NCI-H69 (cell line): ENCODE data around the gene PACSIN2.
"Not testable (repeated sequence)": the region's sequence is repeated elsewhere in the genome, so short reads cannot be mapped to it uniquely, and the experiment has no call there.

Source experiments
- DNase-seq: peaks from one replicate; lab custom pipeline; 2025; lab: John Stamatoyannopoulos, UW

Gene PACSIN2

GRCh38 chr22:43012390-43012789 is 2.6 kb downstream of the PACSIN2 start:
- no peak for DNase-seq

- no peak for DNase-seq
Observed at GRCh38 chr22:43011079-43011478, 3.9 kb downstream of the PACSIN2 start.

GRCh38 chr22:43009444-43009843 is 5.5 kb downstream of the PACSIN2 start:
- DNase-seq, result no peak

GRCh38 chr22:43008921-43009320 is 6.0 kb downstream of the PACSIN2 start:
- DNase-seq, result no peak

- no peak for DNase-seq
Observed at GRCh38 chr22:43008509-43008908, 6.4 kb downstream of the PACSIN2 start.

- peak; percentile 33 for DNase-seq
Observed at GRCh38 chr22:43007519-43008102, 7.3 kb downstream of the PACSIN2 start.

- DNase-seq, result peak; percentile 19
Observed at GRCh38 chr22:43006753-43007152, 8.2 kb downstream of the PACSIN2 start.

- no peak for DNase-seq
Observed at GRCh38 chr22:43006016-43006505, 8.9 kb downstream of the PACSIN2 start.

GRCh38 chr22:43005106-43005505 is 9.8 kb downstream of the PACSIN2 start:
- peak; percentile 40 for DNase-seq

- peak; percentile 31 for DNase-seq
Observed at GRCh38 chr22:43004362-43005035, 10.4 kb downstream of the PACSIN2 start.

- DNase-seq, result no peak
Observed at GRCh38 chr22:43002202-43002586, 12.8 kb downstream of the PACSIN2 start.

GRCh38 chr22:43001271-43002201 is 13.4 kb downstream of the PACSIN2 start:
- DNase-seq, result no peak

- no peak for DNase-seq
Observed at GRCh38 chr22:43000441-43001175, 14.3 kb downstream of the PACSIN2 start.

GRCh38 chr22:42997582-42998090 is 17.3 kb downstream of the PACSIN2 start:
- no peak for DNase-seq

GRCh38 chr22:42996646-42997365 is 18.1 kb downstream of the PACSIN2 start:
- DNase-seq, result no peak

GRCh38 chr22:42995654-42996053 is 19.3 kb downstream of the PACSIN2 start:
- not testable (repeated sequence) for DNase-seq

GRCh38 chr22:42994917-42995562 is 19.9 kb downstream of the PACSIN2 start:
- DNase-seq, result peak; percentile 62

- no peak for DNase-seq
Observed at GRCh38 chr22:42994276-42994916, 20.6 kb downstream of the PACSIN2 start.

GRCh38 chr22:42993651-42994275 is 21.2 kb downstream of the PACSIN2 start:
- no peak for DNase-seq
